RWPE1 (cell line): ENCODE results near the gene PTPN1.

Experiments
- CTCF ChIA-PET: fragments of 350-600 bp; sonication (Branson Sonifier 250); formaldehyde crosslinking; extraction: SDS; loops from one replicate; lab custom pipeline; 2021; lab: Yijun Ruan, JAX
- POLR2A ChIA-PET: fragments of 400-600 bp; formaldehyde crosslinking; extraction: SDS; loops from one replicate; lab custom pipeline; 2020; ENCODE audit warnings: antibody characterized with exemption; ENCODE audit not compliant: low non-redundant PET; lab: Yijun Ruan, JAX
- DNase-seq: peaks from one replicate; pipeline ENCODE4 v3.0.0; 2012; ENCODE audit warnings: low spot score
- H3K27ac ChIP-seq: fragments of 450-650 bp; 2 replicates; pipeline ENCODE4 v1.5.1; 2017
- TF ChIP-seq, protein P1 (sequence below): fragments of 450-650 bp; conservative IDR thresholded peaks from 2 replicates; pipeline ENCODE4 v1.5.1; 2017; ENCODE audit warnings: low read depth, mild to moderate bottlenecking

PTPN1 gene

DNA sequence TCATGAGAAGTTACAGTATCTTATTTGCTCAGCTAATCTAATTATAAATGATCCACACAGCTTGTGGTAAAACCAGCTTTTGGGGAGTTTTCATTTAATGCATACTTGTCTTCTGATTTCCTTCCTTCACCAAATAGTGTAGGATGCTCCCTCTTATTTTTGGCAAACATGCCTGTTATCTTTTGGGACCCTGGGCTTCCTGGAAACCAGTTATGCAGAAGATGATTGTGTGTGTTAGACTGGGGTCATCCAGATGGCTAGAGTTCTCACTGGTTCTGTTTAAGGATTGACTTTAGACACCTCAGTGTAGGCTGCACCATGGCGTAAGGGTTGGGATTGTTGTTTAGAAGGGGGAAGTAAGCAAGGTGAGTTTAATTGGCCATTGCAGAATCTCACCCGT is 61.3 kb downstream of the PTPN1 start:
- TF ChIP-seq, protein P1, sequence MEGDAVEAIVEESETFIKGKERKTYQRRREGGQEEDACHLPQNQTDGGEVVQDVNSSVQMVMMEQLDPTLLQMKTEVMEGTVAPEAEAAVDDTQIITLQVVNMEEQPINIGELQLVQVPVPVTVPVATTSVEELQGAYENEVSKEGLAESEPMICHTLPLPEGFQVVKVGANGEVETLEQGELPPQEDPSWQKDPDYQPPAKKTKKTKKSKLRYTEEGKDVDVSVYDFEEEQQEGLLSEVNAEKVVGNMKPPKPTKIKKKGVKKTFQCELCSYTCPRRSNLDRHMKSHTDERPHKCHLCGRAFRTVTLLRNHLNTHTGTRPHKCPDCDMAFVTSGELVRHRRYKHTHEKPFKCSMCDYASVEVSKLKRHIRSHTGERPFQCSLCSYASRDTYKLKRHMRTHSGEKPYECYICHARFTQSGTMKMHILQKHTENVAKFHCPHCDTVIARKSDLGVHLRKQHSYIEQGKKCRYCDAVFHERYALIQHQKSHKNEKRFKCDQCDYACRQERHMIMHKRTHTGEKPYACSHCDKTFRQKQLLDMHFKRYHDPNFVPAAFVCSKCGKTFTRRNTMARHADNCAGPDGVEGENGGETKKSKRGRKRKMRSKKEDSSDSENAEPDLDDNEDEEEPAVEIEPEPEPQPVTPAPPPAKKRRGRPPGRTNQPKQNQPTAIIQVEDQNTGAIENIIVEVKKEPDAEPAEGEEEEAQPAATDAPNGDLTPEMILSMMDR, result no peak
- no peak overlapping the region for H3K27ac ChIP-seq
- POLR2A ChIA-PET, result no interaction called here
- DNase-seq, result no peak
- CTCF ChIA-PET, result interaction anchor here (0.6 kb wide), 1 partner anchor 444 kb away, joined by 4 read pairs; no protein-coding TSS in a partner anchor

DNA sequence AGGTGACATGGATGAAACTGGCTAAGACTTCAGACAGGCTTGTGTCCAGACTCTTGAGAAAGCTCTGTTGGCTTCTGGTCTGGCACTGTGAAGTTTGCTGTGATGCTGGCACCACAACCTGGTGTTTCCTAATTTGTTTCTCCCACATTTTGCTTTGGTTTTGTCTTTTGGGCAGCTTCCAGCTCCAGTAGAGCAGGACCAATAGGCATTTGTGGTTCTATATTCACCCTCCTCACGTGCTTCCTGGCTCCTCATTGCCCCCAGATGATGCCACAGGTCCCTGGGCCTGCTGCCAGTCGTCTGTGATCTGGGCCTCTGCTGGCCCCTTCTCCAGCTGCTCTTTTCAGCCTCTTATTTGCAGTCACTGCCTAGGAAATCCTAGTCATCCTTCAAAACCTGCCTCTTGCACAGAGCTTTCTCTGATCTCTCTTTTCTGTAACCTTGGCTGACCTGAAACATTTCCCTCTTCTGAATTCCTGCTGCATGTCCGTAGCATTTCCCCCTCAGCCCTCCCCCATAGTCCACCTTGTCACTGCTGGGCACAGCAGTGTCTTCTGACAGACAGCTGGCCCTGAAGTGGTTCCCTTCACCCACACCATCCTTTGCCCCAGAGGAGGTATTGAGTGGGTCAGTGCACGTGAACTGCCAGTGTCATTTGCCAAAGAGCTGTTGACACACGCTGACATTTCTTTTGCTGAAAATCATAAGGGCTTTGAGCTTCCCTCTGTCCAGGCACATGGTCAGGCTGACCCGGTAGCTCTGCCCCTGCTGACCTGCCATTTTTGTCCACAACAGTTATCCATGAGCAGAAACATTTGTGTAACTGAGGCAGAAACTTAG is 63.0 kb downstream of the PTPN1 start:
- no peak for DNase-seq
- POLR2A ChIA-PET, result no interaction called here
- peak overlapping the region; percentile 86 for H3K27ac ChIP-seq
- TF ChIP-seq, protein P1, result no peak
- CTCF ChIA-PET, result interaction anchor here (0.7 to 1.4 kb wide), 5 partner anchors 14 to 387 kb away, joined by 3 to 7 read pairs (median 4); no protein-coding TSS in a partner anchor

DNA sequence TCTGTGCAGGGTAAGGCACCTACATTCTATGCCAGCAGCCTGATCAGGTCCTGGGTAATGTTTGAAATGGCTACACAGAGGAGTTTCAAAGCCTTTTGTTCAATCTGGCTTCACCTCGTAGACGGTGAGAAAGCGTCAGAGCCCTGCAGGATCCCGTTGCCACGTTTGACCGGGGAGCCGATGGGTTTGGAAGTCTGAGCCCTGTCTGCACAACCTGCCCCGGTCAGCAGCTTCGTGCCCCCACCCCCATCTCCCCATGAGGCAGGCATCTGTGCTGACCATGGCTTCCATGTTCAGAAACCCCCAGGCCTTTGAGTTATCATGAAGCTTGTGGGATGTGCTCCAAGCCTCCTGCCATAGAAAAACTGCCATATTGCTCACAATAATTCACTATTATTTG is 63.9 kb downstream of the PTPN1 start:
- H3K27ac ChIP-seq, result peak overlapping the region; percentile 86
- TF ChIP-seq, protein P1, result no peak
- CTCF ChIA-PET, result interaction anchor here (1.0 to 1.4 kb wide), 2 partner anchors 23 to 62 kb away, joined by 4 to 5 read pairs; no protein-coding TSS in a partner anchor
- POLR2A ChIA-PET, result interaction anchor here (0.6 to 0.7 kb wide), 2 partner anchors 24 to 128 kb away, joined by 4 to 5 read pairs; no protein-coding TSS in a partner anchor
- no peak for DNase-seq

- ChIA-PET CTCF (interaction anchor here (0.5 to 2.0 kb wide), 9 partner anchors 9 to 361 kb away, joined by 3 to 13 read pairs (median 5); no protein-coding TSS in a partner anchor), POLR2A (interaction anchor here (0.6 to 0.7 kb wide), 2 partner anchors 25 to 129 kb away, joined by 4 to 5 read pairs; no protein-coding TSS in a partner anchor)
- TF ChIP-seq, protein P1, result no peak
- no peak for DNase-seq
- peak overlapping the region; percentile 86 for H3K27ac ChIP-seq
These were observed 64.4 kb downstream of the PTPN1 start for GRCh38 chr20:50574586-50574985.

DNA sequence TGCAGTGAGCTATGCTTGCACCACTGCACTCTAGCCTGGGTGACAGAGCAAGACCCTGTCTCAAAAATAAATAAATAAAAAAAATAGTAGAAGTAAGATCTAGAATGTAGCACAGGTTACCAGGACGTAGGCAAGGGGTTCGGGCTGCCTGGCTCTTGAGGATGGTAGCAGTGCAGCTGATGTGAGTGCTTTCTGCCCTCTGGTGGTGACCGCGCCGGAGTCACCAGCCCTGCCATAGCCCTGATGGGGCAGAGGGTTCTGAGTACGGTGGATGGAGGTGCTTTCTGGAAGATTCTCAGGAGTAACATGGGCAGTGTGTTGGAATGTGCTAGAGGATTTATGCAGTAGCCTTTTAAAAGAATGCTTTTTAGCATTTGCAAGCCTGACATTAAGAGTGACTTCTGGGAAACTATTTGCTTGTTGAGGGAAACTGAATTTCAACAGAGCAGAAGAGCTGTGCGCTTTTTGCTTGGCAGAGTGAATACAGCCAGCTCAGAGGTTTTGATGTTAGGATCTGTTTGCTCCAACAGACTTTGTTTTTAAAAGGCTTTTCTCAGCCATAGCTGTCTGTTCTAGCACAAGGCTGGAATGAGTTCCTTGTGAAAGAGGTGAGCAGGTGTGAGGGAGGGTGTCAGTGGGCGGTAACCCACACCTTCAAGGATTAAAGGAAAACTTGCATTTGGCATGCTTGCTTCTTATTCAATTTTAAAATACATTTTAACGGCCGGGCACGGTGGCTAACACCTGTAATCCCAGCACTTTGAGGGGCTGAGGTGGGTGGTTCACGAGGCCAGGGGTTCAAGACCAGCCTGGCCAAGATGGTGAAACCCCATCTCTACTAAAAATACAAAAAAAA is 65.9 kb downstream of the PTPN1 start:
- peak overlapping the region; percentile 86 for H3K27ac ChIP-seq
- ChIA-PET CTCF (interaction anchor here (0.6 to 2.0 kb wide), 28 partner anchors 8 to 515 kb away, joined by 3 to 13 read pairs (median 4); no protein-coding TSS in a partner anchor), POLR2A (interaction anchor here (0.7 kb wide), 3 partner anchors 25 to 389 kb away, joined by 3 to 6 read pairs (median 4); partner anchors contain the start of gene PTPN1)
- TF ChIP-seq, protein P1, result peak; percentile 94
- peak; percentile 73 for DNase-seq
